RPMI8226 (cell line): Measurements from ENCODE around the gene INPP5J.
"Not testable (repeated sequence)": the region's sequence is repeated elsewhere in the genome, so short reads cannot be mapped to it uniquely, and the experiment has no call there.

ENCODE experiments used
- DNase-seq: peaks from one replicate; pipeline ENCODE4 v3.0.0-alpha.2; 2015

The INPP5J gene

DNA sequence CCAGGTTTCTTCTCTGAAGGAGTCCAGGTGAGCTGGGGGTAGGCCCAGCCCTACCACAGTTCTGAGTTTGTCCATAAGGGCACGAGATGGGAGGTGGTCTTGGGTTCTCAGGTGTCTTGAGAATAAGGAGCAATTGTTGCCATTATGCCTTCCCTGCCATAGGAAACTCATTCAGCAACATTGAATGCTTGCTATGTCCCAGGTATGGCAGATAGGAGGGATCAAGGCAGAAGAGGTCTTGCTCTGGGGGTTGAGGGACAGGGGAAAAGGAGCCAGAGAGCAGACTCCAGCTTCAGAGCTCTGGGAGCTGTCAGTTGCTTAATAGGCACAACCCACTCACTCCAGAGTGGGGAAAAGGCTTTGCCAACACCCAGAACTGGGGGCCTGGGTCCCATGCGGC lies 19.7 kb upstream of the INPP5J start:
- DNase-seq: no peak

DNA sequence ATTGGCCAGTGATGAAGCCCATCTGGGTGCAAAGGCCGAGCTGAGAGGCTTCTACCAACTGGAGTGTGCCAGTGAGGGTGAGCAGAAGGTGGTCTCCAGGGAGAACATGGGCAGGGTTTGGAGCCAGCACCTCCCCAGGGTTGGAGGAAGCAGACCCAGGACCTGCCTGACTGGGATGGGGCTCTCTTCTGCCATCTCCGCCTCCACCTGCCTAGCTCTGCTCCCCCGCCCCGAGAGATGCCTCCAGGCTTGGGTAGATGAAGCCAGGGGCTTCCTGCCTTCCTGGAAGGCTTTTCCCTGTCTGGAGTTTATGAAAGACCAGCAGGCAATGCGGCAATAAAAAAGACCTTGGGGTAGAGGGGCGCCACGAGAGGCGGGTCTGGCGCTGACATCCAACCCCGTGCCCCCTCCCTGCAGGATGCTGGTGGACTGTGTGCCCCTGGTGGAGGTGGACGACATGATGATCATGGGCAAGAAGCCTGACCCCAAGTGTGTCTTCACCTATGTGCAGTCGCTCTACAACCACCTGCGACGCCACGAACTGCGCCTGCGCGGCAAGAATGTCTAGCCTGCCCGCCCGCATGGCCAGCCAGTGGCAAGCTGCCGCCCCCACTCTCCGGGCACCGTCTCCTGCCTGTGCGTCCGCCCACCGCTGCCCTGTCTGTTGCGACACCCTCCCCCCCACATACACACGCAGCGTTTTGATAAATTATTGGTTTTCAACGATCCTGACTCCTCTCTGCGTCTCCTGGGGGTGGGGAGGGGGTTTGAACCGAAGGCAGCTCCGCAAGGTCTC lies 18.7 kb upstream of the INPP5J start:
- no peak for DNase-seq

- DNase-seq: no peak
These were observed 17.9 kb upstream of the INPP5J start for GRCh38 chr22:31104869-31105268.

DNA sequence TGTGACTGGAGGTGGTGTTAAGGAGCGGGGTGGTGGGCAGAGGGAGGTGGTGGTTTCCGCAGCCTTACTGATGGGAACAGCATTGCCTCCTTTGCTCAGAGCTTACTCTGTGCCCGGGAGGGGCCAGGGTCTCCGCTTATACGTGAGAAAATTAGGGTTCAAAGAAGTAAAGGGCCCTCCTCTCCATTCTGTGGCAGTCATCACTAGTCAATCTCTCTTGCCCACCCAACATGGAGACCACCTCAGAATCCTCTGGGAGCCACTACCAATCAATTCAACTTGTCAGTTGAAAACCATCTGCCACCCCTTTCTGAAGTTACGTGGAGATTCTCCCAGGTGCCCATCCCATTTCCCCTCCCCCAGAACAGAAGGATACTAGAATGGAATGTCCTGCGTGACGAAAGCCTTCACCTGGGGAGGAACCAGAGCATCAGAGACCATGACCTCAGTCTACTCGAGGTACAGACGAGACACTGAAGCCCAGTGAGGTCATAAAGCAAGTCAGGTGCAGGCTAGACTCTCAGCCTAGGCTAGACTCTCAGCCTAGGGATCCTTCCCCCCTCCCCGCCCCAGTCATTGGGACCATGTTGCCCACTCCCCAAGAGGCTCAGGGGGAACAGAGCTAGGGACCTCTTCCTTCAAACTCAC lies 17.4 kb upstream of the INPP5J start:
- DNase-seq: no peak

- DNase-seq: no peak
These were observed 16.7 kb upstream of the INPP5J start for GRCh38 chr22:31106001-31106571.

DNA sequence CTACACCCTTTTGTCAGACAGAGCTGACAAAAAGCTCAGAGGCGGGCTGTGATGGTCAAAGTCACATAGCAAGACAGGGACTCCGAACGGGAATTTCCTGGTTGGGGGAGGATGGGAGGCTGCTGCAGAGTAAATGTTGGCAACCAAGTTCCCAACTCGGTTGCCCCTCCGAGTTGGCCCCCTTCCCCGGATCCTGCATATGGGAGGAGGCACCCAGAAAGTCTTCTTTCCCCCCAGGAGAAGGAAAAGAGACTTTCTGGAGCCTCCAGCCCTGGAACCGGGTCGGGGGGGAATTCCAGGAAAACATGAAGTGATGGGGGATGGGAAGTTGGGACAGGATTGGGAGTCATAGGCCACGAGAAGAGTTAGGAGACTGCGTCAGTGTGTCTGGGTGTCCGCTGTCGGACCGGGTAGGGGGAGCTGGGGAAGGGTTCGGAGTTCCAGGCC lies 16.0 kb upstream of the INPP5J start:
- no peak for DNase-seq

GRCh38 chr22:31107178-31107893 lies 15.4 kb upstream of the INPP5J start, which contains the start of gene SELENOM:
Gene SELENOM, minus strand, starts transcription at chr22:31107568. Its CDS starts 63 bp downstream, at chr22:31107505.
- DNase-seq: peak; percentile 96

- no peak for DNase-seq
These were observed 14.9 kb upstream of the INPP5J start for GRCh38 chr22:31107894-31108218.

DNA sequence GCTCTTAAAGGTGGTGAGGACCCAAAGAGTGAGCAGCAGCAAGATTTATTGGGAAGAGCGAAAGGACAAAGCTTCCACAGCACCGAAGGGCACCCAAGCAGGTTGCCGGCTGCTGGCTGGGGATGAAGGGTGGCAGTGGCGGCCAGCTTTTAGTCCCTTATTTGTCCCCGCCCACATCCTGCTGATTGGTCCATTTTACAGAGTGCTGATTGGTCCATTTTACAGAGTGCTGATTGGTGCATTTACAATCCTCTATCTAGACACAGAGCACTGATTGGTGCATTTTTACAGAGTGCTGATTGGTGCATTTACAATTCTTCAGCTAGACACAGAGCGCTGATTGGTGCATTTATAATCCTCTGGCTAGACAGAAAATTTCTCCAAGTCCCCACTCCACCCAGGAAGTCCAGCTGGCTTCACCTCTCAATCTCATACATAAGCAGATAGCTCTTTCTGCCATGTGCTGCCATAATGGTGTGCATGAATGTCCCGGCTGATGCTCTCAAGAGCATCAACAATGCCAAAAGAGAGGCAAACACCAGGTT lies 10.1 kb upstream of the INPP5J start:
- DNase-seq: not testable (repeated sequence)

DNA sequence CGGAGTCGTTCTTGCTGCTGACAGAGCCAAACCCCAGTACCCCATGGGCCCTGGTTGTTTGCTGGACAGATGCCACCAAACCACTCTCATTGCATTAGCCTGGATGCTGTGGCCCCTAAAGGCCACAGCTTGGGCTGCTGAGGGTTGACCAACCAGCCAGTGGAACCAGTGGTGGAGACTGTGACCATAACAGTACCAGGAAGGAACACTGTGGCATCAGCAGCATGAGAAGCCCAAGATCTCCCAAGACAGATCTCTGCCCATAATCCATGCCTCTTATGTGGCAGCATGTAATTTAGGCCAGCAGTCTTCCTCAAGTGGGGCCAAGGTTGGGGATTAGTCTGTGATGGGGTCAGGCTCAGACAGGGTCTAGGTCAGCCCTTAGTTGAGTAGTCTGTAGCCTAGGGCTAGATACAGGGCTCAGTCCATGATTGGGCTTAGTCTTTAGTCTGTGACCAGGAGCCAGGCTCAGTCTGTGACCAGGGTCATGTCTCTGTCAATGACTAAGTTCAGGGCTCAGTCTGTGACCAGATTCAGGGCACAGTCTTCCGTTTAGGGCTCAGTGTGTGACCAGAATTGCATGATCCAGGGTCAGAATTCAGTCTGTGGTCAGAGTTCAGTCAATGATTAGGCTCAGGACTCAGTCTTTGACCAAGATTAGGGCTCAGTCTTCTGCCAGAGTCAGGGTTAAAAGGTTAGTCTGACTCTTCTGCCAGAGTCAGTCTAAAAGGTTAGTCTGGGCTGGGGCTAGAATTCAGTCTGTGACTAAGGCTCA lies 4.5 kb upstream of the INPP5J start:
- DNase-seq: no peak

GRCh38 chr22:31119026-31119717 lies 3.6 kb upstream of the INPP5J start:
- peak; percentile 49 for DNase-seq

- no peak for DNase-seq
These were observed 2.5 kb upstream of the INPP5J start for GRCh38 chr22:31120230-31120629.

- no peak for DNase-seq
These were observed 2.1 kb upstream of the INPP5J start for GRCh38 chr22:31120642-31121041.

GRCh38 chr22:31121403-31121802 lies 1.4 kb upstream of the INPP5J start:
- DNase-seq: no peak

- DNase-seq: peak; percentile 37
These were observed 602 bp upstream of the INPP5J start for GRCh38 chr22:31122196-31122531.

DNA sequence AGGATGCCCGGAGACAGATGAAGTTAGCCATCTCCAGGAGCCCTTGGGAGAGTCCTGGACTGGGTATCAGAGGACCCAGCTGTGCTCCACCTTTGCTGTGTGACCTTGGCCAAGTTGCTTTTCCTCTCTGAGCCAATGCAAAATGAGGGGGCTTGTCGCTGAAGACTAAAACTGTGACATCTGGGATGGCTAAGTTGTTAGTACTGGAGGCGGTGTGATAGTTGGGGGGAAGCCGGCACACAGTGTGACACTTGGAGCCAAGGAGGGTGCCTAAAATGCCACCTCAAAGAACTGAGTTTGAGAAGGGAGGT lies 481 bp downstream of the INPP5J start:
- no peak for DNase-seq

GRCh38 chr22:31124290-31124689 lies 1.5 kb downstream of the INPP5J start:
- DNase-seq: no peak

DNA sequence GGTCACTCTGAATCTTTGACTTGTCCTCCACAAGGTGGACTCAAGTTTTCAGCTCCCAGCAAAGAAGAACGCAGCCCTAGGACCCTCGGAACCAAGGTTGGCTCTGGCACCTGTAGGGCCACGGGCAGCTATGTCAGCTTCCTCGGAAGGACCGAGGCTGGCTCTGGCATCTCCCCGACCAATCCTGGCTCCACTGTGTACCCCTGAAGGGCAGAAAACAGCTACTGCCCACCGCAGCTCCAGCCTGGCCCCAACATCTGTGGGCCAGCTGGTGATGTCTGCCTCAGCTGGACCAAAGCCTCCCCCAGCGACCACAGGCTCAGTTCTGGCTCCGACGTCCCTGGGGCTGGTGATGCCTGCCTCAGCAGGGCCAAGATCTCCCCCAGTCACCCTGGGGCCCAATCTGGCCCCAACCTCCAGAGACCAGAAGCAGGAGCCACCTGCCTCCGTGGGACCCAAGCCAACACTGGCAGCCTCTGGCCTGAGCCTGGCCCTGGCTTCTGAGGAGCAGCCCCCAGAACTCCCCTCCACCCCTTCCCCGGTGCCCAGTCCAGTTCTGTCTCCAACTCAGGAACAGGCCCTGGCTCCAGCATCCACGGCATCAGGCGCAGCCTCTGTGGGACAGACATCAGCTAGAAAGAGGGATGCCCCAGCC lies 2.2 kb downstream of the INPP5J start:
- no peak for DNase-seq

DNA sequence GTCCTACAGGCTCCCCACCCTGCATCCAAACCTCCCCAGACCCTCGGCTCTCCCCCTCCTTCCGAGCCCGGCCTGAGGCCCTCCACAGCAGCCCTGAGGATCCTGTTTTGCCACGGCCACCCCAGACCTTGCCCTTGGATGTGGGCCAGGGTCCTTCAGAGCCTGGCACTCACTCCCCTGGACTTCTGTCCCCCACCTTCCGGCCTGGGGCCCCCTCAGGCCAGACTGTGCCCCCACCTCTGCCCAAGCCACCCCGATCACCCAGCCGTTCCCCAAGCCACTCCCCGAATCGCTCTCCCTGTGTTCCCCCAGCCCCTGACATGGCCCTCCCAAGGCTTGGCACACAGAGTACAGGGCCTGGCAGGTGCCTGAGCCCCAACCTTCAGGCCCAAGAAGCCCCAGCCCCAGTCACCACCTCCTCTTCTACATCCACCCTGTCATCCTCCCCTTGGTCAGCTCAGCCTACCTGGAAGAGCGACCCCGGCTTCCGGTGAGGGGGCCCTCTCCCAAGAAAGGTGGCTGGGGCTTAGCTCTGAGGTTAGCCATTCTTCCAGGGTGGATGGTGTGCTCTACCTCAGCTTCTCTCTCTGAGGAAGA lies 2.9 kb downstream of the INPP5J start:
- no peak for DNase-seq

DNA sequence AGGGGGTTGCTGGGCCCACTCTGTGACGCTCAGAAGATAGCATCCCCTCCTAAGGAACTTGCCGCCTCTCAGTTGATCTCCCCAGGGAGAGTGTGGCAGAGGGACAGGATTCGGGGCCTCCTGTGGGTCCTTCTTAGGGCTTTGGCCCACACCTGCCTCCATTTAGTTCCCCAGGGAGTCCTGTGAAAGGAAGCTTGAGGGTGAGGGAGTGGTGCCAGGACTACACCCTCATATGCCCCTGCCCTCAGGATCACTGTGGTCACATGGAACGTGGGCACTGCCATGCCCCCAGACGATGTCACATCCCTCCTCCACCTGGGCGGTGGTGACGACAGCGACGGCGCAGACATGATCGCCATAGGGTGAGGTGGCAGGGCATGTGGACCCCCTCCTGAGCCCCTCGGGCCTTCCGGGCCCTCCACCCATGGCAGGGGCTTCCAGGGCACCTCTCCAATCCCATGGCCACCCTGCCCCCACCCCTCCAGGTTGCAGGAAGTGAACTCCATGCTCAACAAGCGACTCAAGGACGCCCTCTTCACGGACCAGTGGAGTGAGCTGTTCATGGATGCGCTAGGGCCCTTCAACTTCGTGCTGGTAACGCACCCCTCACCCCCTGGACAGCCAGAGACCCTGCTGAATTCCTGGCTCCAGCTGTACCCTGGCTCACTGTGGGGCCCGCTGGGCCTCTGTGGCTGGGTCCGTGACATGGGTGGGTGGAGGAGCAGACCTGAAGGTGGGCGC lies 3.5 kb downstream of the INPP5J start:
- no peak for DNase-seq

- no peak for DNase-seq
These were observed 4.1 kb downstream of the INPP5J start for GRCh38 chr22:31126869-31127175.
